ENCODE results near the gene SFXN2.

DNA sequence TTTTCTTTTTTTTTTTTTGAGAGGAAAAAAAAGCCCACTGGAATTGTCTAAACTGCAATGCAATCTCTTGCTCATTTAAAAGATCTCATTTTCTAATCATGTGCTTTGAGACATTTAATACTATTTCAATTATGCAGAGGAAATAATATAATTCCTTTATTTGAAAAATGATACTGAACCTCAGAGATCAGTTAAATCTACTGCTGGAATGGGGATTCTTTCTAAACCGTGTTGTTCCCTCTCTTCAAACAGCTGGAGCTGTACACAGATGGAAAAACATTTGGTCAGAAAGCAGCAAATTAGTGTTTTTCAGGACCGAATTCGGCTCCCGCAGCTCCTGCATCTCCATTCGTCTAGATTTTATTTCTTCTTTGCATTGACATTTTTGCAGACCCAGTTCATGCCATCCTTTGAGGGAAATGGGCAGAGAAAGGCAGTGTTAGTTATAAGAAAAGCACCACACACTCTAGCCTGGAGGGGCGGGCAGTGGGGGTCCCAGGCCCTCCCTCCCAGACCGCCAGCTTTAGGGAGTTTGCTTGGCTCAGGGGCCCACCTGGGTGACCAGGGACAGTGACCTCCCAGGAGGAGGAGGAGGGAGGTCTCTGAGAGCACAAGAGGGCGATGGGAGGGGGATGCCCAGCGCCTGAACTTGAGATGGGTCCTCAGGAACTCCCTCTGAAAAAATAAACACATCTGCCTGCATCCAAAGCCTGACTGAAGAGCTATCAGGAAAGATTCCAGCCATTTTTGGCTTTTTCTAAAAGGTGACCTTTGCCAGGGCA is 37.7 kb upstream of the SFXN2 start:
- TF ChIP-seq, protein P1, sequence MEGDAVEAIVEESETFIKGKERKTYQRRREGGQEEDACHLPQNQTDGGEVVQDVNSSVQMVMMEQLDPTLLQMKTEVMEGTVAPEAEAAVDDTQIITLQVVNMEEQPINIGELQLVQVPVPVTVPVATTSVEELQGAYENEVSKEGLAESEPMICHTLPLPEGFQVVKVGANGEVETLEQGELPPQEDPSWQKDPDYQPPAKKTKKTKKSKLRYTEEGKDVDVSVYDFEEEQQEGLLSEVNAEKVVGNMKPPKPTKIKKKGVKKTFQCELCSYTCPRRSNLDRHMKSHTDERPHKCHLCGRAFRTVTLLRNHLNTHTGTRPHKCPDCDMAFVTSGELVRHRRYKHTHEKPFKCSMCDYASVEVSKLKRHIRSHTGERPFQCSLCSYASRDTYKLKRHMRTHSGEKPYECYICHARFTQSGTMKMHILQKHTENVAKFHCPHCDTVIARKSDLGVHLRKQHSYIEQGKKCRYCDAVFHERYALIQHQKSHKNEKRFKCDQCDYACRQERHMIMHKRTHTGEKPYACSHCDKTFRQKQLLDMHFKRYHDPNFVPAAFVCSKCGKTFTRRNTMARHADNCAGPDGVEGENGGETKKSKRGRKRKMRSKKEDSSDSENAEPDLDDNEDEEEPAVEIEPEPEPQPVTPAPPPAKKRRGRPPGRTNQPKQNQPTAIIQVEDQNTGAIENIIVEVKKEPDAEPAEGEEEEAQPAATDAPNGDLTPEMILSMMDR (IDR thresholded peaks at IDR 0.05): no peak
- TF ChIP-seq POLR2A (IDR thresholded peaks at IDR 0.05) (no peak), EP300 (IDR thresholded peaks at IDR 0.05) (no peak)

All from ovary (tissue), 3 donors.